Thymus (tissue), 11 donors: Measurements from ENCODE around the gene HBEGF. TPM values are rescaled to one million over a fixed set of nuclear protein-coding genes. Genes with fewer than 3 reads are reported as not detected.

Experiments used
- DNase-seq, 9 donors: peaks; one replicate each; pipeline ENCODE4 v3.0.0-alpha.2; 2013; ENCODE audit warnings: low spot score in 9 of 9, low read depth in 6 of 9, missing footprints in 1 of 9
- H3K27ac ChIP-seq, 2 donors: one replicate each; pipeline ENCODE4 v1.5.1; 2013; ENCODE audit warnings: control low read depth in 1 of 2, low read depth in 1 of 2, low read length in 1 of 2, mild to moderate bottlenecking in 1 of 2, moderate library complexity in 1 of 2
- H3K27me3 ChIP-seq, 2 donors: one replicate each; pipeline ENCODE4 v1.5.1; 2013; ENCODE audit warnings: low read length in 1 of 2; ENCODE audit not compliant: control insufficient read depth in 2 of 2, insufficient read depth in 1 of 2
- H3K36me3 ChIP-seq, 2 donors: one replicate each; pipeline ENCODE4 v1.5.1; 2013; ENCODE audit warnings: low read length in 1 of 2, mild to moderate bottlenecking in 1 of 2, moderate library complexity in 1 of 2; ENCODE audit not compliant: control insufficient read depth in 2 of 2, insufficient read depth in 2 of 2
- H3K4me1 ChIP-seq, 2 donors: one replicate each; pipeline ENCODE4 v1.5.1; 2013; ENCODE audit warnings: low read length in 2 of 2; ENCODE audit not compliant: control insufficient read depth in 2 of 2, insufficient read depth in 2 of 2
- H3K4me3 ChIP-seq, 2 donors: one replicate each; pipeline ENCODE4 v1.5.1; 2013; ENCODE audit warnings: low read length in 2 of 2, control low read depth in 1 of 2, mild to moderate bottlenecking in 1 of 2
- H3K9me3 ChIP-seq, 2 donors: one replicate each; pipeline ENCODE4 v1.5.1; 2013; ENCODE audit warnings: low read length in 1 of 2, mild to moderate bottlenecking in 1 of 2; ENCODE audit not compliant: control insufficient read depth in 2 of 2, insufficient read depth in 1 of 2
- WGBS: extraction: QIAGEN DNeasy Blood & Tissue Kit; methylation state at CpG from one replicate; pipeline ENCODE4 v1.1.7; 2013; 5-methylcytosine and 5-hydroxymethylcytosine counted together
- polyA plus RNA-seq: library from polyadenylated mRNA; stranded (reverse); fragments of 200-250 nt; gene quantifications from one replicate; pipeline ENCODE4 v1.2.3, GENCODE V29; 2013
- total RNA-seq: library from RNA; stranded (reverse); fragments of 120-200 nt; gene quantifications from one replicate; pipeline ENCODE4 v1.2.4, GENCODE V29; 2013
- donor health status: healthy.

HBEGF gene
- total and polyA plus RNA-seq, 2 donors = 1.7 to 4.2 TPM

GRCh38 chr5:140322751-140323731, 23.4 kb downstream of the HBEGF start:
- WGBS = 91% methylated on average over 9 of the region's 9 CpGs
- Histone ChIP-seq H3K9me3 (no peaks in the 10 kb centered on the region), H3K4me3 (no peak overlapping the region), H3K4me1 (no peaks in the 10 kb centered on the region), H3K36me3 (no peaks in the 10 kb centered on the region), H3K27ac (no peak overlapping the region), H3K27me3 (no peaks in the 10 kb centered on the region)
- no peak for DNase-seq

- DNase-seq = no peak
Measured at GRCh38 chr5:140321796-140322195, 24.6 kb downstream of the HBEGF start.

GRCh38 chr5:140319833-140320232, 26.6 kb downstream of the HBEGF start:
- Histone ChIP-seq H3K4me3 (no peak overlapping the region), H3K27ac (no peak overlapping the region), H3K9me3 (no peaks in the 10 kb centered on the region), H3K36me3 (no peaks in the 10 kb centered on the region), H3K4me1 (no peaks in the 10 kb centered on the region), H3K27me3 (no peaks in the 10 kb centered on the region)
- 97% methylated on average over 1 of the region's 1 CpG for WGBS
- no peak for DNase-seq

More at GRCh38 chr5:140321796-140322195, 24.6 kb downstream of the HBEGF start:
- WGBS = 99% methylated on average over 2 of the region's 2 CpGs
- Histone ChIP-seq H3K36me3 (no peaks in the 10 kb centered on the region), H3K9me3 (no peaks in the 10 kb centered on the region), H3K27ac (no peak overlapping the region), H3K27me3 (no peaks in the 10 kb centered on the region), H3K4me1 (no peaks in the 10 kb centered on the region), H3K4me3 (no peak overlapping the region)

GRCh38 chr5:140318792-140319191, 27.6 kb downstream of the HBEGF start:
- H3K36me3 ChIP-seq = no peaks in the 10 kb centered on the region
- DNase-seq = no peak
- no peak overlapping the region for H3K27ac ChIP-seq
- H3K4me1 ChIP-seq = no peaks in the 10 kb centered on the region
- no peaks in the 10 kb centered on the region for H3K9me3 ChIP-seq
- no peak overlapping the region for H3K4me3 ChIP-seq
- 97% methylated on average over 4 of the region's 4 CpGs for WGBS
- no peaks in the 10 kb centered on the region for H3K27me3 ChIP-seq

GRCh38 chr5:140317859-140318258, 28.5 kb downstream of the HBEGF start:
- Histone ChIP-seq H3K27ac (no peak overlapping the region), H3K4me3 (no peak overlapping the region), H3K27me3 (no peaks in the 10 kb centered on the region), H3K36me3 (no peaks in the 10 kb centered on the region), H3K4me1 (no peaks in the 10 kb centered on the region), H3K9me3 (no peaks in the 10 kb centered on the region)
- 94% methylated on average over 5 of the region's 5 CpGs for WGBS
- DNase-seq = no peak

- H3K4me3 ChIP-seq = no peak overlapping the region
- 97% methylated on average over 7 of the region's 7 CpGs for WGBS
- no peaks in the 10 kb centered on the region for H3K4me1 ChIP-seq
- H3K27ac ChIP-seq = no peak overlapping the region
- no peak for DNase-seq
- no peaks in the 10 kb centered on the region for H3K36me3 ChIP-seq
- H3K9me3 ChIP-seq = no peaks in the 10 kb centered on the region
- H3K27me3 ChIP-seq = no peaks in the 10 kb centered on the region
Measured at GRCh38 chr5:140312791-140313189, 33.6 kb downstream of the HBEGF start.

GRCh38 chr5:140312067-140312790, 34.2 kb downstream of the HBEGF start:
- H3K36me3 ChIP-seq = no peaks in the 10 kb centered on the region
- 26% methylated on average over 4 of the region's 4 CpGs for WGBS
- H3K27ac ChIP-seq = no peak overlapping the region
- no peaks in the 10 kb centered on the region for H3K27me3 ChIP-seq
- H3K4me1 ChIP-seq = no peaks in the 10 kb centered on the region
- DNase-seq = no peak
- no peak overlapping the region for H3K4me3 ChIP-seq
- H3K9me3 ChIP-seq = no peaks in the 10 kb centered on the region

- H3K27ac ChIP-seq = no peak overlapping the region
- no peaks in the 10 kb centered on the region for H3K36me3 ChIP-seq
- H3K4me3 ChIP-seq = no peak overlapping the region
- H3K9me3 ChIP-seq = no peaks in the 10 kb centered on the region
- DNase-seq = no peak
- no peaks in the 10 kb centered on the region for H3K4me1 ChIP-seq
- 95% methylated on average over 5 of the region's 5 CpGs for WGBS
- peaks cover 0 to under 1% of the 10 kb centered on the region in 2 donors for H3K27me3 ChIP-seq
Measured at GRCh38 chr5:140311011-140311467, 35.4 kb downstream of the HBEGF start.

- Histone ChIP-seq H3K36me3 (no peaks in the 10 kb centered on the region), H3K27me3 (peaks cover 0 to 3% of the 10 kb centered on the region in 2 donors), H3K9me3 (no peaks in the 10 kb centered on the region), H3K4me3 (no peak overlapping the region), H3K4me1 (no peaks in the 10 kb centered on the region), H3K27ac (no peak overlapping the region)
- 94% methylated on average over 2 of the region's 2 CpGs for WGBS
- DNase-seq = no peak
Measured at GRCh38 chr5:140310434-140310833, 36.0 kb downstream of the HBEGF start.
